GOT3 (cell line): ENCODE measurements around the gene RAB10.
"Not testable (repeated sequence)": the region's sequence is repeated elsewhere in the genome, so short reads cannot be mapped to it uniquely, and the experiment has no call there.

ENCODE experiments used
- DNase-seq: peaks from one replicate; lab custom pipeline; 2025; ENCODE audit warnings: mixed read lengths; lab: John Stamatoyannopoulos, UW

RAB10 gene

DNA sequence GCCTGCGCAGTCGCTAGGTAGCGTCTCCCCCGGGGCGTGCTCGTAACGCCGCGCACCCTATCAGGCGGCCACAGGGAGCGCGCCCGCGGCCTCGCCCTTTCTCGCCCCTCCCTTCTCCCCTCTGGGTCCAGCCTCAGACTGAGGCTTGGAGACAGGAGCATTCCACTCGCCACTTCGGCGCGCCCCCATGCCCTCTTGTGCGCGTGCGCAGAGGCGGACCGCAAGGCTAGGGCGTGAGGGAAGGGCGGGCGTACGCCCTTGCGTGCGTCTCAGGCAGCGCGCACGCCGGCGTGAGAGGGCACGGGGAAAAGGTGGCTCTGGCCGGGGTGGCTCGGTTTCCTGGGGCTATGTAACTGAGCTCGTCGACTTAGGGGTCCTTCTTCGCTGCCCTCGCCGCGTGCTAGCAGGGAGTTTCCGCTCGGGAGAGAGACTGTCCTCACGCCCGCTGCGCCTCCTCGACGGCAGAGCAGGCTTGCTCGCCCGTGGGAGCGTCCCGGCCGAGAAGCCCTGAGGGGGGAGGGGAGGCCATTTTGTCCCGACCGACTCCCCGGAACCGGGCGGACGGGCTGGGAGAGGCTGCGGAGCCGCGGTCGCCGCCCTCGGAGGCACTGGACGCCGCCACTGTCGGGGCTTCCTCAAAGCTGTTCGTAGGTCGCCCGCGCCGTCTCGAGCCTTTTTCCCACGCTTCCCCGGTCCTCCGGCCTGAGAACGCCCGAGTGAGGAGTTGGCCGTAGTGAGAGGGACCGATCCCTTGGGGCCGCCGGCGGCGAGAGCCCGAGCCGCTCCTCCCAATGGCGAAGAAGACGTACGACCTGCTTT is at the start of gene RAB10:
RAB10 (plus strand) TSS at position 267 of the 819 bp plus-strand sequence; CDS start at position 792, 525 bp downstream.
- DNase-seq, result peak; percentile 95

DNA sequence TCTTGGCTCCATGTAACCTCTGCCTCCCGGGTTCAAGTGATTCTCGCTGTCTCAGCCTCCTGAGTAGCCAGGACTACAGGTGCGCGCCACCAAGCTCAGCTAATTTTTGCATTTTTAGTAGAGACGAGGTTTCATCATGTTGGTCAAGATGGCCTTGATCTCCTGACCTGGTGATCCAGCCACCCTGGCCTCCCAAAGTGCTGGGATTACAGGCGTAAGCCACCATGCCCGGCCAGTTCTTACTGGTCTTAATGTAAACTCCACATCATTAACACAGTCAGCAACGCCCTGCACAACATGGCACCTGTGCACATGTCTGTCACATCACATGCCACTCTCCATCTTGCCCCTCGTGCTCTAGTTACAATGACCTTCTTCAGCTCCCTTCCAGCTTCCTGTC is 45.8 kb upstream of the RAB10 start:
- no peak for DNase-seq

DNA sequence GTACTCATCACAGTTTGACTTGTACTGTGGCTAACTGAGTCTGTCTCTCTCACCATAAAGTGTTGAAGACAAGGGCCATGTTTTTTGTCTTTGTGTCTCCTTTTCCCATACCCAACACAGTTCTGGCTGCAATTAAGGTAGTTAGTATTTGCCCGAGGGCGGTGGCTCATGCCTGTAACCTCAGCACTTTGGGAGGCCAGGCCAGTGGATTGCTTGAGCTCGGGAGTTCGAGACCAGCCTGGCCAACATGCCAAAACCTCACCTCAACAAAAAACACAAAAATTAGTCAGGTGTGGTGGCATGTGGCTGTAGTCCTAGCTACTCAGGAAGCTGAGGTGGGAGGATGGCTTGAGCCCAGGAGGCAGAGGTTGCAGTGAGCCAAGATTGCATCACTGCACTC is 44.7 kb upstream of the RAB10 start:
- no peak for DNase-seq

DNA sequence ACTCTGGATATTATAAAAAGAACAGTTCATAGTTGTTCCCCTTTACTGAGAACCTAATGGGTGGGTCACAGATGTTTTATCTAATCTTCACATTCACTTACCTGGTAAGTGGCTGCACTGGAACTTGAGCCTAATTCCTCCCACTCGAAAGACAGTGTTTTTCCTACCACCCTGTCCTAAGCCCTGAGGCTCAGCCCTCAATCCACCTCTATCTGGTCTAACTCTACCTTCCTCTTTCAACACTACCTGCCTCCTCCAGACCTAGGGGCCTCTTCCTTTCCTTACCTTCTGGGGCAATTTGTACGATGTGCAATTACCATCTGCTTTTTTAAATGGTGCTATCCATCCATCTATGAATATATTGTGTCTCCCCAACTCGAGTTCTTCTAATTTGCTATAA is 41.9 kb upstream of the RAB10 start:
- no peak for DNase-seq

DNA sequence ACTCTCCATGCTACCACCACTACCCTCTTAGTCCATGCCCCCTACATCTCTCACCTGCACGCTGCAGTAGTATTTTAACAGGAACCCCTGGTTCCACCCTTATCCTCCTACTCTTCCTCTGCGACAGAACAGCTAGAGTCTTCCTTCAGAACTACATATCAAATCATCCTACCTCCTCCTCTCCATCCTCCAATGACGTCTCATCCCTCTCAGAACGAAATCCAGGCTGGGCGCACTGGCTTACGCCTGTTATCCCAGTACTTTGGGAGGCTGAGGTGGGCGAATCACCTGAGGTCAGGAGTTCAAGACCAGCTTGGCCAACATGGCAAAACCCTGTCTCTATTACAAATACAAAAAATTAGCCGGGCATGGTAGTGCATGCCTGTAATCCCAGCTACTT is 41.3 kb upstream of the RAB10 start:
- no peak for DNase-seq

DNA sequence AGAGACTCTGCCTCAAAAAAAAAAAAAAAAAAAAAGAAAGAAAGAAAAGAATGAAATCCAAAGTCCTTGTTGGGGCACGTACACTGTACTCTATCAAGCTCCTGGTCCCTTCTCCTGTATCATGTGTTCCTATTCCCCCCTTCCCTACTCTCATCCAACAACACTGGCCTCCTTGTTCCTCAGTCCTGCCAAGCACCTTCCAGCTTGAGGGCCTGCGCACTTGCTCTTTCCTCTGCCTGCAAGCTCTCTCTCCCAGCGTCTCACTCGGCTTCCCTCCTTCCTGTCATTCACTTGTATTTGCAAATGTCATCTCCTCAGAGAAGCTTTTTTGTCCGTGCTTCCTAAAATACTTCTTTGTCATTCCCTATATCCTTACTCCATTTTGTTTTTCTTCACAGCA is 40.8 kb upstream of the RAB10 start:
- no peak for DNase-seq

DNA sequence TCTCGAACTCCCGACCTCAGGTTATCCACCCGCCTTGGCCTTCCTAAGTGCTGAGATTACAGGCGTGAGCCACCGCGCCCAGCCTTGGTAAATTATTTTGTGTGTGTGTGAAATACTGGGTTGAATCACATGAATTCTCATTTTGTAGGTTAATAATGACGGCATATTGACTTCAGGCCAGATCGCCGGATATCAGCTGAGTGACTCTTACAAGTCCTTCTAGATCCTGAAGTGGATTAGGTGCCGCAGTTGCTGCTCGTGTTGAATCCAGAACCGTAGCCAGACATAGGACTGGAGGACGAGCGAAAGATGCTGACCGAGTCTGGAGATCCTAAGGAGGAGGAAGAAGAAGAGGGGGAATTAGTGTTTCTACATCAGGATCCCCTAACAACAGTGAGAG is 39.4 kb upstream of the RAB10 start:
- no peak for DNase-seq

DNA sequence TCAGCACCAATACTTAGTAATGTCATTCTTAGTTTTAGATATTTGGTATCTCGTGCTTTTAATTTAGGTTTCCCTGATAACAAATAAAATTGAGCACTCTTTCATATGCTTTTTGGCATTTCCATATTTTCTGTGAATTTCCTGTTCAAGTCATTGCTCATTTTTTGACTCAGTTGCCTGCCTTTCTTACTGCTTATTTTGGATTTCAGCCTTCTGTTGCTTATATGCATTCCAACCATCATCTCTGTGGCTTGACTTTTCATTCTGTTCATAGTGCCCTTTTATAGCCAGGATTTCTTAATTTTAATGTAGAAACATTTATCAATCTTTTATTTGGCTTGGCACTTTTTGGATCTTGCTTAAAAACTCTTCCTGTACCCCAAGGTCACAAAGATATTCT is 37.0 kb upstream of the RAB10 start:
- no peak for DNase-seq

DNA sequence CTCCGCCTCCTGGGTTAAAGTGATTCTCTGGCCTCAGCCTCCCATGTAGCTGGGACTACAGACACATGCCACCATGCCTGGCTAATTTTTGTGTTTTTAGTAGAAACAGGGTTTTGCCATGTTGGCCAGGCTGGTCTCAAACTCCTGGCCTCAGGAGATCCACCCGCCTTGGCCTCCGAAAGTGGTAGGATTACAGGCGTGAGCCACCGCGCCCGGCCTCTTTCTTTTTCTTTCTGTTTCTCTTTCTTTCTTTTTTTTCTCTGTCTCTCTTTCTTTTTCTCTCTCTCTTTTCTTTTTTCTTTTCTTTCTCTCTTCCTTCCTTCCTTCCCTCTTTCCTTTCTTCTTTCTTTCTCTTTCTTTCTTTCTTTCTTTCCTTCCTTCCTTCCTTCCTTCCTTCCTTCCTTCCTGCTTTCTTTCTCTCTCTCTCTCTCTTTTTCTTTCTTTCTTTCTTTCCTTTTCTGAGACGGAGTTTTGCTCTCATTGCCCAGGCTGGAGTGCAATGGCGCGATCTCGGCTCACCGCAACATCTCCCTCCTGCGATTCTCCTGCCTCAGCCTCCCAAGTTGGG is 35.0 kb upstream of the RAB10 start:
- not testable (repeated sequence) for DNase-seq

DNA sequence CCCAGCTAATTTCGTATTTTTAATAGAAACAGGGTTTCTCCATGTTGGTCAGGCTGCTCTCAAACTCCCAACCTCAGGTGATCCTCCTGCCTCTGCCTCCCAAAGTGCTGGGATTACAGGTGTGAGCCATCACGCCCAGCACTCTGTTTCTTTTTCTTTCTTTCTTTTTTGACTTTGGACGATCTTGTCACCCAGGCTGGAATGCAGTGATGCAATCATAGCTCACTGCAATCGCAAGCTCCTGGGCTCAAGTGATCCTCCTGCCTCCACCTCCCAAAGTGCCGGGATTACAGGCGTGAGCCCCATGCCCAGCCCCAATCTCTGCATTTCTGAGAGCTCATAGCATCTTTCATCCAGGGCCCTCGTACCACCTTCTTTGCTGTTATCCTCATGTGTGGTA is 34.5 kb upstream of the RAB10 start:
- DNase-seq, result not testable (repeated sequence)

DNA sequence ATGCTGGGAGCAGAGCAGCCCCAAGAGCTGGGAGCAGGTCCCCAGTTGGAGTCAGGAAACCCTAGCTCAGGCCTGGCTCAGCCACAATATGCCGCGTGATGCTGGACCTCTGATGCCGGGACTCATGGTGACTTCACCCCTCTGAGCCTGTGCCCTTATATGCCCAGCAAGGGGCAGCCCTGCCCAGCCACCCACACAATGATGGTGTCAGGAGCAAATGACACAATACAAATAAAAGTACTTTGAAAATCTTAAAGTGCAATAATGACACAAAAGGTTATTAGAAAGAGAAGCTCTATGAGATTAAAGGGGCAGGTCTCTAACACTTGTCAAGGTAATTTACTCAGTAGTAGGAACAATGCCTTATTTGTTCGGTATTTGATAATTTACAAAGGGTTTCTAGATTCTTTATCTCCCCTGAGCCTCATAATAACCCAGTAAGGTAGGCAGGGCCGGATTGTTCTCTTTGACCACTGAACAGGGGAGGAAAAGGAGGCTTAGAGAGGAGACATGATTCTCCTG is 33.3 kb upstream of the RAB10 start:
- no peak for DNase-seq

DNA sequence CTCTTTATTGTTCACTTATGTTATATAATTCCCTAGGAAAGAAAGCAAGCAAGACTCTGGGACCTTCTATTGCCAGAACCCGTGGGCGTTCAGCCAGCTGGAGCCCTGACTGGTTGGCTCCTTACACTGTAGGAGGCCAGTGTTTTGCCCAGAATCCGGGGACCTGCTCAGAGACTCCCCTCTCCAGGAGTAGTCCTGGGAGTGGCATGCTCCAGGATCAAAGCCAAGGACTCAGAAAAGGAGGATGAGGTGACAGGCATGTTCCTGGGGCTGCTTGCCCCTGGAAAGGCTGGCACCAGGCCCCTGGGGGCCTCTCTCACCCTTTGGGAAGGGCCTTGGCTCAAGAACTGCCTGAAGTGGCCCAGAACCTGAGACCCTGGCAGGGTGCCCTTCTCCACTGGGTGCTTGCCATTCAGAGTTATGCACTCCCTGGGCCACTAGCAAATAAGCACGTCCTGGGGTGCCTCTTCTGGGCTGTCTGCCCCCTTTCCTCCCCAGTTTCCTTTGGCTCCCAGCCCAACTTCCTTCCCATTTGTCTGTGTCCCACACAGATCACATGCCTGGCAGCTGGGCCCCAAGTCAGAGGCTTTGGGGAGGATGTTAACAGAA is 32.0 kb upstream of the RAB10 start:
- no peak for DNase-seq

DNA sequence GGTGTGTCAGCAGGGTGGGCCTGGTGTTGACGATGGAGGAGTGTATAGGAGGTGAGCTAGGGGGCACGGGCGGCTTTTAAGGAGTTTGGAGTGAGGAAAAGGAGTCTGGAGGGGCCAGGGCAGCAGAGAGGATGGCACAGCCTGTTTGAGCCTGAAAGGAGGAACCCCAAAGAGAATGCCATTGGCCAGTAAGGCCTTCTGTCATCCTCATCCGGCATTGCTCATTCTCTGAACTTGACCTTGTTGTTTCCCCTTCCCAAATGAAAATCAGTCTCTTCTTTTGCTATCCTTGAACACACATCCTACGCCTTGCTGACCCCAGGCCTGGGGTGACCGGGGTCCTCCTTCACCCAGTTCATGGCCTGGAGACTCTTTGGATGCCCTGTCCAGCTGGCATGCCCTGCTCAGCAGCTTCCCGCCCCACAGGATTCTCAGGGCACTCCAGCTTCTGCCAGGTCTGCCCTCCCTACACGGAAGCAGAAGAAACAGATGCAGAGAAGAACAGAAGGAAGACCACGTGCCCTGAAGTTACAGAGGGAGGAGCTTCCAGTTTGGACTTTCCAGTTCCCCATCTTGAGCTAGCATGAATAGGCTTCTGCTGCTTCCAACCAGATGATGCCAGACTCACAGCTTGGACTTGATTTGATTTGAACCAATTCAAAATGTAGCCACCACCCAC is 31.1 kb upstream of the RAB10 start:
- no peak for DNase-seq

DNA sequence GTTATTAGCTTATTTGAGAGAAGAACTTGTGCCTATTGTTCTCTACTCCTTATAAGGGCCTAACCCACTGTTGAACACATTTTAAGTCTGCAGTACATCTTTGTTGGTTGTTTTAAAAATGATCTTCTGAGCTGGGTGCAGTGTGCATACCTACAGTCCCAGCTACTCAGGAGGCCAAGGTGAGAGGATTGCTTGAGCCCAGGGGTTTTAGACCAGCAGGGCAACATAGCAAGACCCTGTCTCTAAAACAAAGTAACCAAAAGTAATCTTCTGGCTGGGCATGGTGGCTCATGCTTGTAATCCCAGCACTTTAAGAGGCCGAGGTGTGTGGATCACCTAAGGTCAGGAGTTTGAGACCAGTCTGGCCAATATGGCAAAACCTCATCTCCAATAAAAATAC is 25.8 kb upstream of the RAB10 start:
- no peak for DNase-seq

DNA sequence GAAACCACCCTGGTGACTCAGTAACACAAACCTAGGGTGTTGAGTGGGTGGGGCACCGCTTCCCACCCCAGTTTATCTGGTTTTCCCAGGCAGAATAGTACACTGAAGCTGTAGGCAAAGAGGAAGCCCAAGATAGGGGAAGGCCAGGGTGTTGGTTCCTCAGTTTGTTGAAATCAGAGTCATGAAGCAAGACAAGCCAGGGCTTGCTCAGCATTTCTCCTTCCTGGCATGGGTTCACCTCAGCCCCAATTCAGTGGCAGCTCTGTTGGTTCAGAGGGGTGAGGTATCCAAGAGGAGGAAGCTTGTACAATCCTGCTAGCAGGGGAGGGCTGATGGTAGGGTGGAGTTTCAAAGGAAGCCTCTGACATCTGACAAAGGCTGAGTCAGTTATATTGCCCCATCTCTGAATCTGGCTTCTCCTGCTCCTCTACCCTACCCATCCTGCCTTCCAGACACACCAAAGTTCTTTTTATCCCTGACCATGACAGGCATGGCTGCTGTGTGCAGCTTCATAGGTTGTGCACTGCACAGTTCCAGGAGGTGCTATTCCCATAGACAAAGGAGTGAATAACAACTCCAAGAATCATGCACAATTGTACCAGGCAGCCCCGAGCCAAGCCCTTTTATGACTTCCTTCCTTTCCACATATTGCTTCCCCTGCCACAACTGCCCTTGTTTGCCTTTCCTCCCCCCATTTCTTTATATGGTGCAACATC is 24.9 kb upstream of the RAB10 start:
- DNase-seq, result no peak

DNA sequence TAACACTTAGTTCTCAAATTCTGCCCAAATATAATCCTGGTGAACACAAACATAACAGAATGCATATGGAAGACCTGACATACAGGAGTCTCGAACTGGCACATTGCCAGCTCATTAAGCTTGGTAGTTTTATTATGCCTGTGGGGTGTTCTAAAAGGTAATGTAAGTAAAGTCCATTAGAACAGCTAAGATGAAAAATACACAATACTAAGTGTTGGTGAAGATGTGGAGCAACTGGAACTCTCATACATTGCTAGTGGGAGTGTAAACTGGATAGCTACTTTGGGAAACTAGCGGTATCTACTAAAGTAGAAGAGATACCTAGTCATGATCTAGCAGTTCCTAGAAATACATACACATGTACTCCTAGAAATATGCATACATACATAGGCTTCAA is 24.3 kb upstream of the RAB10 start:
- DNase-seq, result no peak

DNA sequence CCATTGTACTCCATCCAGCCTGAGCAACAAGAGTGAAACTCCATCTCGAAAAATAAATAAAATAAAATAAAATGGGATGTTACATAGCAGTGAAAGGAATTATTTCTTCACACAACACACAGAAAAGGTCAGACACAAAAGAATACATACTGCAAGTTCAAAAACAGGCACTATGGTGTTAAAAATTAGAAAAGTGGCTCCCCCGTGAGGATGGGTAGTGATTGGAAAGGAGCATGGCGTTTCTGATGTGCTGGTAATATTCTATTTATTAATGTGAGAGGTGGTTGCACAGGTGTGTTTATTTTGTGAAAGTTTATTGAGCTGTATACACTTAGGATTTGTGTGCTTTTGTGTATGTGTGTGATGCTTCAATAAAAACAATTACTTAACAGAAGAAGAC is 22.9 kb upstream of the RAB10 start:
- no peak for DNase-seq

DNA sequence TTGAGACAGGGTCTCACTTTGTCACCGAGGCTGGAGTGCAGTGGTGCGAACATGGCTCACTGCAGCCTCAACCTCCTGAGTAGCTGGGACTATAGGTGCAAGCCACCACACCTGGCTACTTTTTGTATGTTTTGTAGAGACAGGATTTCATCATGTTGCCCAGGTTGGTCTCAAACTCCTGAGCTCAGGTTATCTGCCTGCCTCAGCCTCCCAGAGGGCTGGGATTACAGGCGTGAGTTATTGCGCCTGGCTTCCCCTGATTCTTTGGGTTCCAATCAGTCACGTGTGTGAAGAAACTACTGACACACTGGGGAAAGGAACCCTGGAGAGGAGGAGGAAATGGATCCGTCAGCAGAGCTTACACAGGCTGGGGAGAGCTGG is 22.3 kb upstream of the RAB10 start:
- no peak for DNase-seq

DNA sequence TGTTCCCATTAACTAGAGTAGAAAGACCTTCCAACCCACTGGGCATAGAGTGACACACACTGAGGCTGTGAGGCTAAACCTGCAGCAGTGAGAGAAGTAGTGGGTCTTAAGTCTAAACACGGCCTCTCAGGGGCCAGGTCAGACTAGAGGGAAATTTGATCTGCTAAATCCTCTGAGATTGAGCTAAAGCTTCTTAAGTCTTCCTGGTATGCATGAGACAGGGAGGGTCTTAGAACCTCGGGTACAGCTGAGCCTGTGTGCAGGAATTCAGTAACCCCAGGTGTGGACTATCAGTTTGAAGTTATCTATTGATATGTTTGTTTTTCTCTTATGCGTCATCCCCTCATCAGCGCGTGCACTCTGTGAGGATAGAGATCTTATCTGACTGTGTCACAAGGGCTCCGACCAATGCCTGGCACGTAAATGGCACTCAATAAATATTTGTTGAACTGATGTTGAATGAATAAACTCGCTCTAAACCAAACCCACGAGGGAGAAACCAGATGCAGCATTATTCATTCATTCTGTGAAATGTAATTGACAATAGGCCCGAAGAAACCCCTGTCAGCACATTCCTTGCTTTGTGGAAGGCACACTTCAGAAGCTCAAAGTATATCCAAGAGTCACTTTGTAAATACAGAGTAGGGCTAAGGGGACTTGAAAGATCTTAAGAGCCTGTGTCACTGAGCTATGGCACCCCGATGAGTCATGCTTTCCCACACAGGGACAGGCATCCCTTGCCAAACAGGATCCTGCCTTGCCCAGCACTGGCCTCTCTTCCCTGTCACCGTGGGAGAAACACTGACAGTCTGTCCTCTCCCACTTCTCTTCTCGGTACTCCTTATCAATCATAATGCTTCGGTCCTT is 21.7 kb upstream of the RAB10 start:
- DNase-seq, result no peak

DNA sequence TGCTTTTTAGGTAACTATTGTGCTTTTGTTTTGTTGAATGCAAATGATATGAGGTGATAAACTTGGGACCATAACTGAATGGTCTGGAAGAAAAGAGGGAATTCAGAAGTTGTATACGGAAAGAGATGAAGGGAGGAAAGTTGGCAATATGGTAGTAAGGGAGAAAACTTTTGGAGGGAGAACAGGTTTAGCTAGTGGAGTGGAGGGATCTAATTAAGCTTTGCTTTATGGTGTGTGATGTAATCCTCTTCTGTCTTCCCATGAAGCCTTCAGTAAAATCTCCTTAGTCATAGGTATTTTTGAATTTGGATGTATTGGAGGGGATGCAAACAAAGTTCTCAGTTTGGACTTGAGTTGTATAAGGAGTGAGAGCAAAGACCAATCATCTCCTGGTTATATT is 20.2 kb upstream of the RAB10 start:
- DNase-seq, result no peak
